Measurements from ENCODE around the gene RPS27L. TPM values are rescaled to one million over a fixed set of nuclear protein-coding genes. Genes with fewer than 3 reads are reported as not detected.

RPS27L gene
- total RNA-seq, 1 experiment from 2014 or later: 133 TPM

DNA sequence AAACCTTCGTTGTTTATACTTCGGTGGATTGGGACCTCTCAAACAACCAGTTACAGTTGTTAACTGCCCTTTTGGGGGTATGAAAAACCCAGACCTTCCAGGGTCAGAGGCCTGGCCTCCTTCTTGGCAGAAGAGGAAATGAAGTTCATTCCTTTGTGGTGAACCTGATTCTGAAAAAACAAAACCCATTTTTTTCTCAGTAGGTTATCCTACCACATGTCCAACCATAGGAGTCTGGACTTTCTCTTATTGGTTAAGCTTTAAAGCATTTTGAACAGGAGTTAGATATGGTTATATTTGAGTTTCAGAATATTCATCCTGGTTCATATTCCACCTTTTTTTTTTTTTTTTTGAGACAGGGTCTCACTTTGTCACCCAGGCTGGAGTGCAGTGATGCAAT is 42.8 kb downstream of the RPS27L start (continued):
- TF ChIP-seq, protein P1, sequence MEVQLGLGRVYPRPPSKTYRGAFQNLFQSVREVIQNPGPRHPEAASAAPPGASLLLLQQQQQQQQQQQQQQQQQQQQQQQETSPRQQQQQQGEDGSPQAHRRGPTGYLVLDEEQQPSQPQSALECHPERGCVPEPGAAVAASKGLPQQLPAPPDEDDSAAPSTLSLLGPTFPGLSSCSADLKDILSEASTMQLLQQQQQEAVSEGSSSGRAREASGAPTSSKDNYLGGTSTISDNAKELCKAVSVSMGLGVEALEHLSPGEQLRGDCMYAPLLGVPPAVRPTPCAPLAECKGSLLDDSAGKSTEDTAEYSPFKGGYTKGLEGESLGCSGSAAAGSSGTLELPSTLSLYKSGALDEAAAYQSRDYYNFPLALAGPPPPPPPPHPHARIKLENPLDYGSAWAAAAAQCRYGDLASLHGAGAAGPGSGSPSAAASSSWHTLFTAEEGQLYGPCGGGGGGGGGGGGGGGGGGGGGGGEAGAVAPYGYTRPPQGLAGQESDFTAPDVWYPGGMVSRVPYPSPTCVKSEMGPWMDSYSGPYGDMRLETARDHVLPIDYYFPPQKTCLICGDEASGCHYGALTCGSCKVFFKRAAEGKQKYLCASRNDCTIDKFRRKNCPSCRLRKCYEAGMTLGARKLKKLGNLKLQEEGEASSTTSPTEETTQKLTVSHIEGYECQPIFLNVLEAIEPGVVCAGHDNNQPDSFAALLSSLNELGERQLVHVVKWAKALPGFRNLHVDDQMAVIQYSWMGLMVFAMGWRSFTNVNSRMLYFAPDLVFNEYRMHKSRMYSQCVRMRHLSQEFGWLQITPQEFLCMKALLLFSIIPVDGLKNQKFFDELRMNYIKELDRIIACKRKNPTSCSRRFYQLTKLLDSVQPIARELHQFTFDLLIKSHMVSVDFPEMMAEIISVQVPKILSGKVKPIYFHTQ (CRISPR knock-in tag; IDR thresholded peaks at IDR 0.05): no peak
- no peak for TF ChIP-seq MXD4 (CRISPR knock-in tag; IDR thresholded peaks at IDR 0.05; ENCODE audit: borderline replicate concordance)
- no peak for TF ChIP-seq ATF3 (CRISPR knock-in tag; conservative IDR thresholded peaks at IDR 0.05)

DNA sequence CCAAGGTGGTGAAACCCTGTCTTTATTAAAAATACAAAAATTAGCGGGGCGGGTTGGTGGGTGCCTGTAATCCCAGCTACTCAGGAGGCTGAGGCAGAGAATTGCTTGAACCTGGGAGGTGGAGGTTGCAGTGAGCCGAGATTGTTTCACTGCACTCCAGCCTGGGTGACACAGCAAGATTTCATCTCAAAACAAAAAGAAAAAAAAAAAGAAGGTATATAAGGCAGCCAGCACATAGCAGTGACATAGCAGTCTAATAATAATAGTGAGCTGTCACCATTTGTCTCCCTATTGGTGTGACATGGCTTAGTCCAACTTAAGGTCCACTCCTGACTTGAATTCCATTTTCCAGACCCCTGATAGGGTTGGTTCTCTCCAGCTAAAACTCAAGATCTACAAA is 44.4 kb downstream of the RPS27L start:
- Mint-ChIP-seq H3K4me3 (no peak overlapping the region), H3K27me3 (ENCODE audit: low read depth) (no peaks in the 10 kb centered on the region; the same call in 1 of the 2 replicates), H3K9me3 (no peaks in the 10 kb centered on the region), H3K27ac (no peak overlapping the region), H3K4me1 (no peaks in the 10 kb centered on the region), H3K36me3 (no peaks in the 10 kb centered on the region)
- no peak for TF ChIP-seq ZNF423 (CRISPR knock-in tag; IDR thresholded peaks at IDR 0.05)
- POLR2A ChIA-PET: no interaction called here
- no peak for ATAC-seq
- DNase-seq (ENCODE audit: low spot score): no peak
- CTCF ChIA-PET: no interaction called here

DNA sequence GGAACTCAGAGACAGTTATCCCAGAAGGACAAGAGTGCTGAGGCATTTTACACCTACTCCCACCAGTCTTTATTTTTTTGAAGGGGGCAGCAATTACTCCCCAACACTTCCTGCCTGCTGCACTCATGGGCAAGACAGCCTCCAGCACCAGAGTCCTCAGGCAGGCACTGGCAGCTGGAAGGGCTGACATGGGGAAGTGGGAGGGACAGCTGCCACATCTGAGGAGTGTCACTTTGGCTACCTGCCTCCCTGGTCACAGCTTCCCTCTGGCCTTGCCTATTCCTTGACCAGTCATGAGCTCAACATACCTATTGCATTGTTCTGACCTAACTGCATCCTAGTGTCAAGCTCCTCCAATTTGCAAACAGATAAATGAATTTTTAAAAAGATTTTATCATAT is 45.8 kb downstream of the RPS27L start:
- POLR2A ChIA-PET: no interaction called here
- H3K9me3 Mint-ChIP-seq: no peaks in the 10 kb centered on the region
- TF ChIP-seq FOXP1 (CRISPR knock-in tag; IDR thresholded peaks at IDR 0.05; ENCODE audit: borderline replicate concordance) (no peak), ZNF671 (CRISPR knock-in tag; IDR thresholded peaks at IDR 0.05) (no peak), IRF1 (CRISPR knock-in tag; IDR thresholded peaks at IDR 0.05) (no peak), CREM (CRISPR knock-in tag; IDR thresholded peaks at IDR 0.05) (no peak), SOX15 (CRISPR knock-in tag; IDR thresholded peaks at IDR 0.05) (no peak)
- TF ChIP-seq, protein P2, sequence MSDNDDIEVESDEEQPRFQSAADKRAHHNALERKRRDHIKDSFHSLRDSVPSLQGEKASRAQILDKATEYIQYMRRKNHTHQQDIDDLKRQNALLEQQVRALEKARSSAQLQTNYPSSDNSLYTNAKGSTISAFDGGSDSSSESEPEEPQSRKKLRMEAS (CRISPR knock-in tag; IDR thresholded peaks at IDR 0.05): no peak
- TF ChIP-seq, protein P3, sequence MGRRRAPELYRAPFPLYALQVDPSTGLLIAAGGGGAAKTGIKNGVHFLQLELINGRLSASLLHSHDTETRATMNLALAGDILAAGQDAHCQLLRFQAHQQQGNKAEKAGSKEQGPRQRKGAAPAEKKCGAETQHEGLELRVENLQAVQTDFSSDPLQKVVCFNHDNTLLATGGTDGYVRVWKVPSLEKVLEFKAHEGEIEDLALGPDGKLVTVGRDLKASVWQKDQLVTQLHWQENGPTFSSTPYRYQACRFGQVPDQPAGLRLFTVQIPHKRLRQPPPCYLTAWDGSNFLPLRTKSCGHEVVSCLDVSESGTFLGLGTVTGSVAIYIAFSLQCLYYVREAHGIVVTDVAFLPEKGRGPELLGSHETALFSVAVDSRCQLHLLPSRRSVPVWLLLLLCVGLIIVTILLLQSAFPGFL (CRISPR knock-in tag; IDR thresholded peaks at IDR 0.05; ENCODE audit: borderline replicate concordance): no peak
- TF ChIP-seq, protein P4, sequence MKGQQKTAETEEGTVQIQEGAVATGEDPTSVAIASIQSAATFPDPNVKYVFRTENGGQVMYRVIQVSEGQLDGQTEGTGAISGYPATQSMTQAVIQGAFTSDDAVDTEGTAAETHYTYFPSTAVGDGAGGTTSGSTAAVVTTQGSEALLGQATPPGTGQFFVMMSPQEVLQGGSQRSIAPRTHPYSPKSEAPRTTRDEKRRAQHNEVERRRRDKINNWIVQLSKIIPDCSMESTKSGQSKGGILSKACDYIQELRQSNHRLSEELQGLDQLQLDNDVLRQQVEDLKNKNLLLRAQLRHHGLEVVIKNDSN (CRISPR knock-in tag; IDR thresholded peaks at IDR 0.05): no peak
- TF ChIP-seq, protein P5, sequence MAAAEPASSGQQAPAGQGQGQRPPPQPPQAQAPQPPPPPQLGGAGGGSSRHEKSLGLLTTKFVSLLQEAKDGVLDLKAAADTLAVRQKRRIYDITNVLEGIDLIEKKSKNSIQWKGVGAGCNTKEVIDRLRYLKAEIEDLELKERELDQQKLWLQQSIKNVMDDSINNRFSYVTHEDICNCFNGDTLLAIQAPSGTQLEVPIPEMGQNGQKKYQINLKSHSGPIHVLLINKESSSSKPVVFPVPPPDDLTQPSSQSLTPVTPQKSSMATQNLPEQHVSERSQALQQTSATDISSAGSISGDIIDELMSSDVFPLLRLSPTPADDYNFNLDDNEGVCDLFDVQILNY (CRISPR knock-in tag; IDR thresholded peaks at IDR 0.05): no peak
- H3K4me3 Mint-ChIP-seq: no peak overlapping the region
- no peaks in the 10 kb centered on the region for H3K4me1 Mint-ChIP-seq
- no peak overlapping the region for H3K27ac Mint-ChIP-seq
- CTCF ChIA-PET: no interaction called here
- DNase-seq (ENCODE audit: low spot score) (no peak), ATAC-seq (no peak)
- no peaks in the 10 kb centered on the region for H3K36me3 Mint-ChIP-seq
- H3K27me3 Mint-ChIP-seq (ENCODE audit: low read depth): no peaks in the 10 kb centered on the region; the same call in 1 of the 2 replicates

- ChIA-PET POLR2A (no interaction called here), CTCF (no interaction called here)
- no peak overlapping the region for H3K27ac Mint-ChIP-seq
- H3K27me3 Mint-ChIP-seq (ENCODE audit: low read depth): no peaks in the 10 kb centered on the region; the same call in 1 of the 2 replicates
- H3K9me3 Mint-ChIP-seq: peaks cover 6% of the 10 kb centered on the region
- H3K36me3 Mint-ChIP-seq: no peaks in the 10 kb centered on the region
- H3K4me3 Mint-ChIP-seq: no peak overlapping the region
- DNase-seq (ENCODE audit: low spot score): no peak
- no peak for ATAC-seq
- no peaks in the 10 kb centered on the region for H3K4me1 Mint-ChIP-seq
- TF ChIP-seq ATF6 (CRISPR knock-in tag; IDR thresholded peaks at IDR 0.05): no peak
- no peak for TF ChIP-seq ZNF396 (CRISPR knock-in tag; IDR thresholded peaks at IDR 0.05; ENCODE audit: borderline replicate concordance)
- no peak for TF ChIP-seq ZNF232 (CRISPR knock-in tag; IDR thresholded peaks at IDR 0.05)
- TF ChIP-seq GRHL2 (CRISPR knock-in tag; IDR thresholded peaks at IDR 0.05; ENCODE audit: insufficient replicate concordance, severe bottlenecking): no peak
- TF ChIP-seq JUN (CRISPR knock-in tag; IDR thresholded peaks at IDR 0.05): no peak
- TF ChIP-seq, protein P6, sequence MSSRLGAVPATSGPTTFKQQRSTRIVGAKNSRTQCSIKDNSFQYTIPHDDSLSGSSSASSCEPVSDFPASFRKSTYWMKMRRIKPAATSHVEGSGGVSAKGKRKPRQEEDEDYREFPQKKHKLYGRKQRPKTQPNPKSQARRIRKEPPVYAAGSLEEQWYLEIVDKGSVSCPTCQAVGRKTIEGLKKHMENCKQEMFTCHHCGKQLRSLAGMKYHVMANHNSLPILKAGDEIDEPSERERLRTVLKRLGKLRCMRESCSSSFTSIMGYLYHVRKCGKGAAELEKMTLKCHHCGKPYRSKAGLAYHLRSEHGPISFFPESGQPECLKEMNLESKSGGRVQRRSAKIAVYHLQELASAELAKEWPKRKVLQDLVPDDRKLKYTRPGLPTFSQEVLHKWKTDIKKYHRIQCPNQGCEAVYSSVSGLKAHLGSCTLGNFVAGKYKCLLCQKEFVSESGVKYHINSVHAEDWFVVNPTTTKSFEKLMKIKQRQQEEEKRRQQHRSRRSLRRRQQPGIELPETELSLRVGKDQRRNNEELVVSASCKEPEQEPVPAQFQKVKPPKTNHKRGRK (CRISPR knock-in tag; IDR thresholded peaks at IDR 0.05; ENCODE audit: borderline replicate concordance): no peak
- TF ChIP-seq CREM (CRISPR knock-in tag; IDR thresholded peaks at IDR 0.05): no peak
Observed at GRCh38 chr15:63110428-63111026, 46.8 kb downstream of the RPS27L start.
